ENCODE results near the gene PLA2G12A.

DNA sequence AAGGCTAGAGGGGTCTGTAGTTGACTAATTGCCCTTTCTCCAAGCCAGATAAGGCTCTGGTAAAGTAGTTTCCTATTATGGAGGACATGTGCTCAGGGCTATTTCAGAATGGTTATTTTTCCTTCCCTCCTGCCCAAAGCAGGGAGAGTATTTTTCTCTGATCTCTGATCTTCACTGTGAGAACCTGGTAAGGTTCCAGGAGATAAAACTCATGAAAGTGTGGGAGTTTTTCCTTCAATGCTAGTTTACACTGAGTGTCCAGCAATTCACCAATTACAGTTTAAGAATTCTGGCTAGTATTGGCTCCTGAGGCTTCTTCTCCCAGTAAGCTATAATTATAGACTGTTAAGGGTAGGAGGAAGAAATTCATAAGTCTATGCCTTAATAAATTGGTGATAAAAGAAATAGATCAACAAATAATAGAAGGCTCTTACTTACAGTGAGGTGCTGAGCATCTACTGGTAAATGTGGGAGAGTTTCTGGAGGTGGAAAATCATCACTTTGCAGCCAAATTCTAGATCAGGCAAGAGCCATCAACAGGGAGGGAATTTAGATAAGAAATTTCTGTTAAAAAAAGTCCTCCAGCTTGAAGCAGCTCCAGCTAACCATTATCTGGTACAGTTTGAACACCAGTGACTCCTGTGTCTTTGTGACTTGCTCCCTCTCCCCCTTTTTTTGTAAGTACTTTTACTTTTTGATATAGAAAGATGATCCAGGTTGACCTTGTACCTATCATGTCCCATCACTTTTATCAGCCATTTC lies 57.5 kb downstream of the PLA2G12A start:
- TF ChIP-seq, protein P1, sequence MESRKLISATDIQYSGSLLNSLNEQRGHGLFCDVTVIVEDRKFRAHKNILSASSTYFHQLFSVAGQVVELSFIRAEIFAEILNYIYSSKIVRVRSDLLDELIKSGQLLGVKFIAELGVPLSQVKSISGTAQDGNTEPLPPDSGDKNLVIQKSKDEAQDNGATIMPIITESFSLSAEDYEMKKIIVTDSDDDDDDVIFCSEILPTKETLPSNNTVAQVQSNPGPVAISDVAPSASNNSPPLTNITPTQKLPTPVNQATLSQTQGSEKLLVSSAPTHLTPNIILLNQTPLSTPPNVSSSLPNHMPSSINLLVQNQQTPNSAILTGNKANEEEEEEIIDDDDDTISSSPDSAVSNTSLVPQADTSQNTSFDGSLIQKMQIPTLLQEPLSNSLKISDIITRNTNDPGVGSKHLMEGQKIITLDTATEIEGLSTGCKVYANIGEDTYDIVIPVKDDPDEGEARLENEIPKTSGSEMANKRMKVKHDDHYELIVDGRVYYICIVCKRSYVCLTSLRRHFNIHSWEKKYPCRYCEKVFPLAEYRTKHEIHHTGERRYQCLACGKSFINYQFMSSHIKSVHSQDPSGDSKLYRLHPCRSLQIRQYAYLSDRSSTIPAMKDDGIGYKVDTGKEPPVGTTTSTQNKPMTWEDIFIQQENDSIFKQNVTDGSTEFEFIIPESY (IDR thresholded peaks at IDR 0.05; ENCODE audit: extremely low read depth, insufficient replicate concordance, low read length): no peak
- TF ChIP-seq POLR2A (IDR thresholded peaks at IDR 0.05; ENCODE audit: borderline replicate concordance, extremely low read depth, insufficient read depth, insufficient read length): no peak
- TF ChIP-seq EZH2 (IDR thresholded peaks at IDR 0.05): no peak
- TF ChIP-seq, protein P2, sequence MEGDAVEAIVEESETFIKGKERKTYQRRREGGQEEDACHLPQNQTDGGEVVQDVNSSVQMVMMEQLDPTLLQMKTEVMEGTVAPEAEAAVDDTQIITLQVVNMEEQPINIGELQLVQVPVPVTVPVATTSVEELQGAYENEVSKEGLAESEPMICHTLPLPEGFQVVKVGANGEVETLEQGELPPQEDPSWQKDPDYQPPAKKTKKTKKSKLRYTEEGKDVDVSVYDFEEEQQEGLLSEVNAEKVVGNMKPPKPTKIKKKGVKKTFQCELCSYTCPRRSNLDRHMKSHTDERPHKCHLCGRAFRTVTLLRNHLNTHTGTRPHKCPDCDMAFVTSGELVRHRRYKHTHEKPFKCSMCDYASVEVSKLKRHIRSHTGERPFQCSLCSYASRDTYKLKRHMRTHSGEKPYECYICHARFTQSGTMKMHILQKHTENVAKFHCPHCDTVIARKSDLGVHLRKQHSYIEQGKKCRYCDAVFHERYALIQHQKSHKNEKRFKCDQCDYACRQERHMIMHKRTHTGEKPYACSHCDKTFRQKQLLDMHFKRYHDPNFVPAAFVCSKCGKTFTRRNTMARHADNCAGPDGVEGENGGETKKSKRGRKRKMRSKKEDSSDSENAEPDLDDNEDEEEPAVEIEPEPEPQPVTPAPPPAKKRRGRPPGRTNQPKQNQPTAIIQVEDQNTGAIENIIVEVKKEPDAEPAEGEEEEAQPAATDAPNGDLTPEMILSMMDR (IDR thresholded peaks at IDR 0.05 in 2 of 3, conservative IDR thresholded peaks at IDR 0.05 in 1 of 3; ENCODE audit: borderline replicate concordance in 1 of 3, insufficient read depth in 1 of 3, low read depth in 2 of 3, low read length in 2 of 3): no peak
- no peak for TF ChIP-seq YY1 (IDR thresholded peaks at IDR 0.05; ENCODE audit: extremely low read depth, insufficient replicate concordance, low read depth, low read length)
- TF ChIP-seq, protein P3, sequence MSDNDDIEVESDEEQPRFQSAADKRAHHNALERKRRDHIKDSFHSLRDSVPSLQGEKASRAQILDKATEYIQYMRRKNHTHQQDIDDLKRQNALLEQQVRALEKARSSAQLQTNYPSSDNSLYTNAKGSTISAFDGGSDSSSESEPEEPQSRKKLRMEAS (IDR thresholded peaks at IDR 0.05): no peak
- TF ChIP-seq SIN3A (IDR thresholded peaks at IDR 0.05; ENCODE audit: low read depth): no peak

Data from HCT116 (cell line).